ENCODE results near the gene TNFRSF8. TPM values are rescaled to one million over a fixed set of nuclear protein-coding genes. Genes with fewer than 3 reads are reported as not detected.

The TNFRSF8 gene
- total and polyA plus RNA-seq, 7 donors: 0.68 to 1.8 (median 0.87) TPM; not detected in 1

DNA sequence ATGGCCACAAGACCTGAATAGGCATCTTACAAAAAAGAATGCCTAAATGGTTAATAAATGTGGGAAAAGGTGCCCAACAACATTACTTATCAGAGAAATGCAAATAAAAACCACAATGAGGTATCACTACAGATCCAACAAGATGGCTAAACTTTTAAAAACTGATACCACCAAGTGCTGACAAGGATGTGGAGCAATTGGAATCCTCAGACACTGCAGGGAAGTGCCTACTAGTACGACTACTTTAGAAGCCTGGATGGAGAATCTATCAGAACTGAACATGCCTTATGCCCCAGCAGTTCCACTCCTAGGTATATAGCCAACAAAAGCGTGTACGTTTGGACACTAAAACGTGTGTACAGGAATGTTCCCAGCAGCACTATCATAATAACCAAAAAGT lies 19.9 kb downstream of the TNFRSF8 start:
- no peaks in the 10 kb centered on the region for H3K9me3 ChIP-seq
- no peak overlapping the region for H3K4me3 ChIP-seq
- no peak overlapping the region for H3K27ac ChIP-seq
- no peaks in the 10 kb centered on the region for H3K4me1 ChIP-seq
- intact Hi-C loops (cut with DNase I): no loop called here
- no peak for TF ChIP-seq POLR2A (IDR thresholded peaks at IDR 0.05)
- no peak for TF ChIP-seq POLR2AphosphoS5 (IDR thresholded peaks at IDR 0.05)
- no peak for TF ChIP-seq EP300 (IDR thresholded peaks at IDR 0.05)
- TF ChIP-seq, protein P1, sequence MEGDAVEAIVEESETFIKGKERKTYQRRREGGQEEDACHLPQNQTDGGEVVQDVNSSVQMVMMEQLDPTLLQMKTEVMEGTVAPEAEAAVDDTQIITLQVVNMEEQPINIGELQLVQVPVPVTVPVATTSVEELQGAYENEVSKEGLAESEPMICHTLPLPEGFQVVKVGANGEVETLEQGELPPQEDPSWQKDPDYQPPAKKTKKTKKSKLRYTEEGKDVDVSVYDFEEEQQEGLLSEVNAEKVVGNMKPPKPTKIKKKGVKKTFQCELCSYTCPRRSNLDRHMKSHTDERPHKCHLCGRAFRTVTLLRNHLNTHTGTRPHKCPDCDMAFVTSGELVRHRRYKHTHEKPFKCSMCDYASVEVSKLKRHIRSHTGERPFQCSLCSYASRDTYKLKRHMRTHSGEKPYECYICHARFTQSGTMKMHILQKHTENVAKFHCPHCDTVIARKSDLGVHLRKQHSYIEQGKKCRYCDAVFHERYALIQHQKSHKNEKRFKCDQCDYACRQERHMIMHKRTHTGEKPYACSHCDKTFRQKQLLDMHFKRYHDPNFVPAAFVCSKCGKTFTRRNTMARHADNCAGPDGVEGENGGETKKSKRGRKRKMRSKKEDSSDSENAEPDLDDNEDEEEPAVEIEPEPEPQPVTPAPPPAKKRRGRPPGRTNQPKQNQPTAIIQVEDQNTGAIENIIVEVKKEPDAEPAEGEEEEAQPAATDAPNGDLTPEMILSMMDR (IDR thresholded peaks at IDR 0.05): no peak
- WGBS, 2 donors: 87 to 93% methylated on average over 4 of the region's 4 CpGs
- H3K36me3 ChIP-seq: no peaks in the 10 kb centered on the region
- no peaks in the 10 kb centered on the region for H3K27me3 ChIP-seq
- DNase-seq: no peak

DNA sequence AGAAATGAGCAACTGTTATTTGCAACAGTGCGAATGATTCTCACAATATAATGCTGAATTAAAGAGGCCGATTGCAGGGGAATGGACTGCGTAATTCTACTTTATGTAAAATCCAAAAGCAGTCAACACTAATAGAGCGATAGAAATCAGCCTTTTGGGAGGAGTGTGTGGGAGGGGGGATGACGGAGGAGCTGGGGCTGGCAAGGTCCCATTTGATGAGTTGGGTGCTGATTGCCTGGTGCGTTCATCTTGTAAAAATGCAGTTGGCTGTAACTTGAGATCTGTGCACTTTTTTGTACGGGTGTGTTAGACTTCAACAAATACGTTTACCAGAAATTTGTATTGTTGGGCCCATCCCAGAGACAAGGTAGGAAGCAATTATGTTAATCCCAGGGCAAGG lies 20.7 kb downstream of the TNFRSF8 start:
- H3K36me3 ChIP-seq: no peaks in the 10 kb centered on the region
- DNase-seq: no peak
- 73 to 86% methylated on average over 8 of the region's 8 CpGs for WGBS, 2 donors
- no peaks in the 10 kb centered on the region for H3K9me3 ChIP-seq
- intact Hi-C loops (cut with DNase I): no loop called here
- H3K4me3 ChIP-seq: no peak overlapping the region
- no peak overlapping the region for H3K27ac ChIP-seq
- no peaks in the 10 kb centered on the region for H3K4me1 ChIP-seq
- no peaks in the 10 kb centered on the region for H3K27me3 ChIP-seq
- TF ChIP-seq, protein P1 (IDR thresholded peaks at IDR 0.05): no peak
- TF ChIP-seq EP300 (IDR thresholded peaks at IDR 0.05) (no peak), POLR2A (IDR thresholded peaks at IDR 0.05) (no peak), POLR2AphosphoS5 (IDR thresholded peaks at IDR 0.05) (no peak)

DNA sequence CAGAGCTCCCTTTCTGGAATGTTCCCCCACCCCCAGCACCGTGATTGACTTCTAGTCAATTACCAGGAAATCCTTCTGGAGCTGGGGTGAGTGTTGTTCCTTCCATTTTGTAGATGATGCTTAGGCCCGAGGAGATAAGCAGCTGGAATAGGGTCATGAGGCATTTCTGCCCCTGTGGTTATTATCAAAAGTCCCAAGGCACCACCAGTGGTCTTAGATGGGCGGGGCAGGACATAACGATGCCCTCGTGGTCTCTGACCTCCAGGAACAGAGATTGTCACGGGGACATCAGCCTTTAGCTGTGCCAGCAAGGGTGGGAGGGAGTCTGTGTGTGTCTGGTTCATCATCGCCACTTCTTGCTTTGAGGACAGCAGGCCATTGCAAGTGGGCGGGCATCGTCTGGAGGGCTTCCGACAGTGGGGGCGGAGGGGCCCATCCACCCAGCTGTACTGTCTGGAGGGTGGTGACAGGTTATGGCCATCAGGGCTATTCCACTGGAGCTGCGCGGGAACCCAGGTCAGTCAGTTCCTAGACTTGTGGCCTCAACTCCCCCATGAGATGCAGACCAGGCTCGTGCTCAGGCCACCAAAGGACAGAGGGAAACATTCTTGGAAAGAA lies 22.6 kb downstream of the TNFRSF8 start:
- 77 to 85% methylated on average over 14 of the region's 14 CpGs for WGBS, 2 donors
- Histone ChIP-seq H3K36me3 (no peaks in the 10 kb centered on the region), H3K9me3 (no peaks in the 10 kb centered on the region), H3K4me1 (no peaks in the 10 kb centered on the region), H3K27me3 (no peaks in the 10 kb centered on the region), H3K27ac (no peak overlapping the region), H3K4me3 (no peak overlapping the region)
- no peak for TF ChIP-seq POLR2A (IDR thresholded peaks at IDR 0.05)
- TF ChIP-seq EP300 (IDR thresholded peaks at IDR 0.05): no peak
- TF ChIP-seq, protein P1 (IDR thresholded peaks at IDR 0.05): no peak
- no peak for TF ChIP-seq POLR2AphosphoS5 (IDR thresholded peaks at IDR 0.05)
- intact Hi-C loops (cut with DNase I): no loop called here
- DNase-seq: no peak

DNA sequence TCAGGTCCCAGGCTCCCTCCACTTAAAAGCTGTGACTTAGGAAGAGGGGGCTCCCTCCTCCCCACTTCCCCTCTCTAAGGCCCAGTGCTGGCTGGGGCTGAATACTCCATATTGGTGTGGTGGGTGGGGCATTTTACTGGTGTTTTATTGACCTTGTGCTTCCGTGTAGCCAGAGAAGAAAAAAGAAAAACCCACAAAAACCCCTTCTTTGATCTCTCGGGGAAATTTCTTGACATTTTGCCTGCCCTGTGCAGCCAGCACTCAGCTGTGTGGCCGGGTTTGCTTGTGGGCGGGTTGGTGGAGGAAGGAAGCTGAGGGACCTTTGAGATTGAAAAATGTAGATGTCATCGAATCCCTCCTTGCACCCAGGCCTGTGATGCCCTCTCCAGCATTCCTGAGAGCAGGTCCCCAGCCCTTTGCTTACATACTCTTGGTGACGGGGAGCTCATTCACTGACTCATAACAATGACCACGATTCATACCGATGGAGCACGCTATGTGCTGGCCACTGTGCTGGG lies 24.8 kb downstream of the TNFRSF8 start:
- 28 to 37% methylated on average over 9 of the region's 9 CpGs for WGBS, 2 donors

More for the DNA sequence above, 24.8 kb downstream of the TNFRSF8 start:
- H3K9me3 ChIP-seq: no peaks in the 10 kb centered on the region
- H3K4me1 ChIP-seq: no peaks in the 10 kb centered on the region
- DNase-seq: no peak
- H3K27ac ChIP-seq: no peak overlapping the region
- H3K27me3 ChIP-seq: no peaks in the 10 kb centered on the region
- no peak overlapping the region for H3K4me3 ChIP-seq
- intact Hi-C loops (cut with DNase I): no loop called here
- H3K36me3 ChIP-seq: no peaks in the 10 kb centered on the region
- TF ChIP-seq POLR2A (IDR thresholded peaks at IDR 0.05): no peak
- TF ChIP-seq, protein P1 (IDR thresholded peaks at IDR 0.05): no peak
